GM12892 (cell line): ENCODE measurements around the gene PIK3CB.

Source experiments
- POLR2A ChIP-seq: IDR thresholded peaks from 2 replicates; pipeline ENCODE4 v1.6.1; 2011; ENCODE audit warnings: low read depth, low read length, control low read depth
- POLR2AphosphoS5 ChIP-seq: IDR thresholded peaks from 2 replicates; pipeline ENCODE4 v1.6.1; 2011; ENCODE audit warnings: low read depth, low read length, control low read depth

DNA sequence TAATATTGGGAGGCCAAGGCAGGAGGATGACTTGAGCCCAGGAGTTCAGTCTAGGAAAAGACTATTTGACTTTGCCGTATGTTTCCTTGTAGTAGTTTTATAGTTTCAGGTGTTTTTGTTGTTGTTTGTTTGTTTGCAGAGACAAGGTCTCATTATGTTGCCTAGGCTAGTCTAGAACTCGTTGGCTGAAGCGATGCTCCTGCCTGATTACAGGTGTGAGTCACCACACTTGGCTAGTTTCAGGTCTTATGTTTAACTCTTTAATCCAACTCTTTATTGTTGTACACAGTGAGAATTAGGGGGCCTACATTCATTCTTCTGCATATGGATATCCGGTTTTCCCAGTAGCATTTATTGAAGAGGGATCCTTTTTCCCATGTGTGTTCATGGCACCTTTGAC, 194.2 kb downstream of the PIK3CB start:
- no peak for TF ChIP-seq POLR2A
- no peak for TF ChIP-seq POLR2AphosphoS5
